PC-3 (cell line): ENCODE data around the gene CD200R1L. TPM values are rescaled to one million over a fixed set of nuclear protein-coding genes. Genes with fewer than 3 reads are reported as not detected.

ENCODE experiments used
- ATAC-seq: fragments of 200-7000 bp; cut with Tn5 transposase; 2 replicates; pipeline ENCODE4 v1.9.1; 2020; ENCODE audit warnings: mild to moderate bottlenecking, moderate library complexity
- BruUV-seq: library from RNA; stranded (reverse); fragments of 400-500 nt; replicated peaks from 2 replicates; lab custom pipeline; 2021; lab: Mats Ljungman, UMichigan
- CTCF ChIA-PET: fragments of 300-600 bp; sonication (Branson Sonifier 250); formaldehyde crosslinking; loops from one replicate; lab custom pipeline; 2022; ENCODE audit warnings: antibody characterized with exemption; lab: Charles Lee
- POLR2A ChIA-PET: fragments of 300-600 bp; sonication (Branson Sonifier 250); formaldehyde crosslinking; loops from one replicate; lab custom pipeline; 2022; ENCODE audit warnings: antibody characterized with exemption; ENCODE audit not compliant: unreplicated experiment; lab: Charles Lee
- DNase-seq: peaks from one replicate; pipeline ENCODE4 v3.0.0-alpha.2; 2015
- H2AFZ ChIP-seq: fragments of 300-600 bp; sonication (generic); 2 replicates; pipeline ENCODE4 v1.6.0; 2016; ENCODE audit warnings: antibody characterized with exemption, low read length
- H3F3A ChIP-seq: fragments of 300-600 bp; sonication (generic); one replicate; pipeline ENCODE4 v1.6.0; 2017; ENCODE audit warnings: antibody characterized with exemption, low read length, control low read depth, mild to moderate bottlenecking; ENCODE audit not compliant: unreplicated experiment
- H3K27ac ChIP-seq: fragments of 300-600 bp; sonication (generic); 2 replicates; pipeline ENCODE4 v1.5.1; 2016; ENCODE audit warnings: mild to moderate bottlenecking, low read length
- H3K27me3 ChIP-seq: fragments of 300-600 bp; sonication (generic); 2 replicates; pipeline ENCODE4 v1.6.1; 2016; ENCODE audit warnings: low read length, mixed read lengths
- H3K36me3 ChIP-seq: fragments of 300-600 bp; sonication (generic); 2 replicates; pipeline ENCODE4 v1.6.1; 2016; ENCODE audit warnings: low read depth, mixed run types, low read length, mixed read lengths
- H3K4me1 ChIP-seq: fragments of 300-600 bp; sonication (generic); 2 replicates; pipeline ENCODE4 v1.5.1; 2016; ENCODE audit warnings: low read length; ENCODE audit not compliant: insufficient read depth
- H3K4me2 ChIP-seq: fragments of 300-600 bp; sonication (generic); 2 replicates; pipeline ENCODE4 v1.6.0; 2016; ENCODE audit warnings: low read length
- H3K4me3 ChIP-seq: fragments of 300-600 bp; sonication (generic); 2 replicates; pipeline ENCODE4 v1.5.1; 2016; ENCODE audit warnings: mild to moderate bottlenecking, low read length, mixed read lengths
- H3K79me2 ChIP-seq: fragments of 300-600 bp; sonication (generic); 2 replicates; pipeline ENCODE4 v1.6.1; 2017; ENCODE audit warnings: low read length, mixed read lengths
- H3K9ac ChIP-seq: fragments of 300-600 bp; sonication (generic); 2 replicates; pipeline ENCODE4 v1.6.0; 2016; ENCODE audit warnings: mild to moderate bottlenecking, low read length
- H3K9me2 ChIP-seq: fragments of 300-600 bp; sonication (generic); replicated peaks from 2 replicates; pipeline ENCODE4 v1.6.1; 2016; ENCODE audit warnings: mixed run types, low read length, mixed read lengths
- H3K9me3 ChIP-seq: fragments of 300-600 bp; sonication (generic); 2 replicates; pipeline ENCODE4 v1.6.1; 2016; ENCODE audit warnings: low read length, mixed read lengths
- H4K20me1 ChIP-seq: fragments of 300-600 bp; sonication (generic); 2 replicates; pipeline ENCODE4 v1.6.1; 2016; ENCODE audit warnings: low read length, mixed read lengths
- EZH2 ChIP-seq: fragments of 300-600 bp; sonication (generic); IDR thresholded peaks from one replicate; pipeline ENCODE4 v1.6.1; 2017; ENCODE audit warnings: antibody characterized with exemption, mild to moderate bottlenecking, low read length; ENCODE audit not compliant: unreplicated experiment
- EZH2phosphoT487 ChIP-seq: fragments of 300-600 bp; sonication (generic); IDR thresholded peaks from 2 replicates; pipeline ENCODE4 v1.6.1; 2018; ENCODE audit warnings: mild to moderate bottlenecking, antibody characterized with exemption, low read length, borderline replicate concordance
- intact Hi-C: fragments of 100-400 bp; cut with micrococcal nuclease; formaldehyde crosslinking; loops from 2 replicates; pipeline ENCODE4 v1.9.0; 2023
- total RNA-seq: library from RNA; depleted of rRNA; stranded (reverse); fragments of >200 nt; gene quantifications from 2 replicates; pipeline ENCODE4 v1.2.3, GENCODE V29; 2014
- TF ChIP-seq, protein P1 (sequence below): fragments of 300-600 bp; sonication (generic); conservative IDR thresholded peaks from 2 replicates; pipeline ENCODE4 v1.5.1; 2017; ENCODE audit warnings: antibody characterized with exemption, low read depth, mild to moderate bottlenecking, low read length

Gene CD200R1L
- total RNA-seq, 1 experiment from 2014 or later, result not detected

DNA sequence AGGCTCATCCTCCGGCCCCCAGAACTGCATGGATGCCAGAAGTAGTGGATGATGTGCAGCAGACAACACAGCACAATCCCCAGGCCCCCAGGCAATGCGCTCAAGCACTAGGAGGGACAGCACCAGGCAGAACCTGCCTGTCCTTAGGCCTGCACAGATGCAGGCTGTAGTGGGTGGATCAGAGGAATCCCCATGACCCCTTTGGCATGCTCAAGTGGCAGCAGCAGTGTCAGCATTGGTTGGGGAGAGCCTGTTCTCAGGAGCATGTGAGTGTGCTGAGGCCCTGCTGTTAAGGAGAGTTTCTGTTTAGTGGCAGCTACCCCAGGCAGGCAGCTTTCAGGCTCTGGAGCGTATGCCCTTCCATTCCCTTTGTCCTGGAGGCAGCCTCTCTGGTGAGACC lies 25.1 kb upstream of the CD200R1L start:
- no TSS peak for BruUV-seq
- Histone ChIP-seq H3K27ac (no peak overlapping the region), H3F3A (no peaks in the 10 kb centered on the region), H2AFZ (no peak overlapping the region), H3K79me2 (no peaks in the 10 kb centered on the region), H3K4me2 (no peak overlapping the region), H3K4me1 (no peaks in the 10 kb centered on the region), H3K9me2 (no peaks in the 10 kb centered on the region), H3K36me3 (no peaks in the 10 kb centered on the region), H3K27me3 (no peaks in the 10 kb centered on the region), H3K9me3 (0 out of 2 replicates have a peak, but pooled peaks cover 4% of the 10 kb centered on the region), H4K20me1 (no peaks in the 10 kb centered on the region), H3K9ac (no peak overlapping the region), H3K4me3 (no peak overlapping the region)
- DNase-seq (no peak), ATAC-seq (no peak)
- no peak for TF ChIP-seq EZH2phosphoT487
- POLR2A ChIA-PET, result no interaction called here
- intact Hi-C loops, result no loop called here
- CTCF ChIA-PET, result no interaction called here

DNA sequence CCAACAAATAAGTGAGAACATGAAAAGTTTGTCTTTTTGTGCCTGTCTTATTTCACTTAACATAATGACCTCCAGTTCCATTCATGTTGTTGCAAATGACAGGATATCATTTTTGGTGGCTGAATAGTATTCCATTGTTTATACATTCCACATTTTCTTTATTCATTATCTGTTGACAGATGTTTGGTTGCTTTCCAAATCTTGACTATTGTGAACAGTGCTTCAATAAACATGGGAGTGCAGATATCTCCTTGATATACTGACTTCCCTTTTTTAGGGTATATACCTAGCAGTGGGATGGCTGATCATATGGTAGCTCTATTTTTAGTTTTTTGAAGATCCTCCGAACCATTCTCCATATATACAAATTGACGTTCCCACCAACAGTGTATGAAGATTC lies 19.1 kb upstream of the CD200R1L start:
- POLR2A ChIA-PET, result interaction anchor here (0.7 kb wide), 1 partner anchor 176 kb away, joined by 4 read pairs; no protein-coding TSS in a partner anchor
- intact Hi-C loops, result no loop called here

DNA sequence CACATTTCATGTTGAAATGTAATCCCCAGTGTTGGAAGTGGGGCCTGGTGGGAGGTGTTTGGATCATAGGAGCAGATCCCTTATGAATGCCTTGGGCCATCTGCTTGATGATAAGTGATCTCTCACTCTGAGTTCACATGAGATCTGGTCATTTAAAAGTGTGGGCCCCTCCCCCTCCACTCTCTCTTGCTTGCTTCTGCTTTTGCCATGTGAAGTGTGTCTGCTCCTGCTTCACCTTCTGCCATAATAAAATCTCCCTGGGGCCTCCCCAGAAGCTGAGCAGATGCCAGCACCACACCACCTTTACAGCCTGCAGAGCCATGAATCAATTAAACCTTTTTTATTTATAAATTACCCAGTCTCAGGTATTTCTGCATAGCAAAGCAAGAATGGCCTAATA lies 14.2 kb upstream of the CD200R1L start:
- ChIA-PET CTCF (no interaction called here), POLR2A (no interaction called here)
- Histone ChIP-seq H3K9me2 (no peaks in the 10 kb centered on the region), H3K27me3 (no peaks in the 10 kb centered on the region), H4K20me1 (no peaks in the 10 kb centered on the region), H3K9ac (no peak overlapping the region), H3K4me1 (no peaks in the 10 kb centered on the region), H3K9me3 (0 out of 2 replicates have a peak, but pooled peaks cover 4% of the 10 kb centered on the region), H3K27ac (no peak overlapping the region), H3K4me2 (no peak overlapping the region), H3K79me2 (no peaks in the 10 kb centered on the region), H2AFZ (no peak overlapping the region), H3K36me3 (no peaks in the 10 kb centered on the region), H3F3A (no peaks in the 10 kb centered on the region), H3K4me3 (no peak overlapping the region)
- ATAC-seq (no peak), DNase-seq (no peak)
- no TSS peak for BruUV-seq
- intact Hi-C loops, result no loop called here
- TF ChIP-seq, protein P1, sequence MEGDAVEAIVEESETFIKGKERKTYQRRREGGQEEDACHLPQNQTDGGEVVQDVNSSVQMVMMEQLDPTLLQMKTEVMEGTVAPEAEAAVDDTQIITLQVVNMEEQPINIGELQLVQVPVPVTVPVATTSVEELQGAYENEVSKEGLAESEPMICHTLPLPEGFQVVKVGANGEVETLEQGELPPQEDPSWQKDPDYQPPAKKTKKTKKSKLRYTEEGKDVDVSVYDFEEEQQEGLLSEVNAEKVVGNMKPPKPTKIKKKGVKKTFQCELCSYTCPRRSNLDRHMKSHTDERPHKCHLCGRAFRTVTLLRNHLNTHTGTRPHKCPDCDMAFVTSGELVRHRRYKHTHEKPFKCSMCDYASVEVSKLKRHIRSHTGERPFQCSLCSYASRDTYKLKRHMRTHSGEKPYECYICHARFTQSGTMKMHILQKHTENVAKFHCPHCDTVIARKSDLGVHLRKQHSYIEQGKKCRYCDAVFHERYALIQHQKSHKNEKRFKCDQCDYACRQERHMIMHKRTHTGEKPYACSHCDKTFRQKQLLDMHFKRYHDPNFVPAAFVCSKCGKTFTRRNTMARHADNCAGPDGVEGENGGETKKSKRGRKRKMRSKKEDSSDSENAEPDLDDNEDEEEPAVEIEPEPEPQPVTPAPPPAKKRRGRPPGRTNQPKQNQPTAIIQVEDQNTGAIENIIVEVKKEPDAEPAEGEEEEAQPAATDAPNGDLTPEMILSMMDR, result no peak
- no peak for TF ChIP-seq EZH2
- no peak for TF ChIP-seq EZH2phosphoT487

More for the DNA sequence above, 19.1 kb upstream of the CD200R1L start:
- no peak overlapping the region for H2AFZ ChIP-seq
- no peak overlapping the region for H3K4me2 ChIP-seq
- H3K79me2 ChIP-seq, result no peaks in the 10 kb centered on the region
- no peak overlapping the region for H3K27ac ChIP-seq
- H3K9me3 ChIP-seq, result 0 out of 2 replicates have a peak, but pooled peaks cover 4% of the 10 kb centered on the region
- DNase-seq (no peak), ATAC-seq (no peak)
- TF ChIP-seq, protein P1, result no peak
- no peak for TF ChIP-seq EZH2
- no peak for TF ChIP-seq EZH2phosphoT487
- H3K4me3 ChIP-seq, result no peak overlapping the region
- H3F3A ChIP-seq, result no peaks in the 10 kb centered on the region
- no peak overlapping the region for H3K9ac ChIP-seq
- no TSS peak for BruUV-seq
- H3K36me3 ChIP-seq, result no peaks in the 10 kb centered on the region
- no peaks in the 10 kb centered on the region for H4K20me1 ChIP-seq
- H3K27me3 ChIP-seq, result no peaks in the 10 kb centered on the region
- H3K9me2 ChIP-seq, result no peaks in the 10 kb centered on the region
- CTCF ChIA-PET, result no interaction called here
- H3K4me1 ChIP-seq, result no peaks in the 10 kb centered on the region
